HG03039 (cell line): ENCODE results near the gene RANBP3L.
"Not testable (repeated sequence)": the region's sequence is repeated elsewhere in the genome, so short reads cannot be mapped to it uniquely, and the experiment has no call there.

Experiments used
- ATAC-seq: cut with Tn5 transposase; IDR thresholded peaks from one replicate; pipeline ENCODE4 v1.9.1; 2021; ENCODE audit warnings: mild to moderate bottlenecking, moderate library complexity; ENCODE audit not compliant: unreplicated experiment

RANBP3L gene

DNA sequence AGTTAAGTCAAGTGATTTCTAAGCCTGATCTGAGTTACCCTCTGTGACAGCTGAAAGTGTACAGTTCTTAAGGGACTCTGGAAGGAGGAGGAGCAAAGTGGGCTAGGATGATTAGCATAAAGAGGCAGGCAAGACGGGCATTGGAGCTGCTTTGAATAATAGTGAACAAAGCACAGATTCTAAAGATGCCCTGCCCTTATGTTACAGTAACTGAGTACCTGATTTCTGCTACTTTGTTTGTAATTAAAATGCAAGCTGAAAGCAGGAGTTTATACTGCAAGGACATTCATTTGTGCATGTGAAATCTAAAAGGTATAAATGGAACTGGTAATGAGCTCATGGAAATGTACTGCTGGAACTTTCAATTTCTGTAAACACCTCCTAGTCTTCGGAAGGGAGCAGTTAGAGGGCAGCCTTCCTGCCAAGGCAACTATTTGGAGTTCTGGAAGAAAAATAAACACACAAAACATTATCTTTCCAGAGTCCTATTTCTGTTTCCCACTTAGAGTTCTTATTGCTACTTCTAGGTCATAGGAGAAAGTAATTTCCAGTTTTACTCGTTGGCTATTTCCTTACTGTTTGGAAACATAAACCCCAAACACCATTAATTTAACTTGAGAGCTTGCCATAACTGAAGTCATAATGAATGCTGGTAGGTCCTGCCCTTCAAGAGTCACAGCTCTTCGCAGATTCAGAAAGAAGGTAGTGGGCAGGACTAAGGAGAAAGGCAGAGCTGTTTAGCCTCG, at the start of gene RANBP3L:
RANBP3L (minus strand) TSS at position 45 of the 746 bp plus-strand sequence. CDS start 486 bp downstream, outside the sequence.
- ATAC-seq: peak; percentile 57

DNA sequence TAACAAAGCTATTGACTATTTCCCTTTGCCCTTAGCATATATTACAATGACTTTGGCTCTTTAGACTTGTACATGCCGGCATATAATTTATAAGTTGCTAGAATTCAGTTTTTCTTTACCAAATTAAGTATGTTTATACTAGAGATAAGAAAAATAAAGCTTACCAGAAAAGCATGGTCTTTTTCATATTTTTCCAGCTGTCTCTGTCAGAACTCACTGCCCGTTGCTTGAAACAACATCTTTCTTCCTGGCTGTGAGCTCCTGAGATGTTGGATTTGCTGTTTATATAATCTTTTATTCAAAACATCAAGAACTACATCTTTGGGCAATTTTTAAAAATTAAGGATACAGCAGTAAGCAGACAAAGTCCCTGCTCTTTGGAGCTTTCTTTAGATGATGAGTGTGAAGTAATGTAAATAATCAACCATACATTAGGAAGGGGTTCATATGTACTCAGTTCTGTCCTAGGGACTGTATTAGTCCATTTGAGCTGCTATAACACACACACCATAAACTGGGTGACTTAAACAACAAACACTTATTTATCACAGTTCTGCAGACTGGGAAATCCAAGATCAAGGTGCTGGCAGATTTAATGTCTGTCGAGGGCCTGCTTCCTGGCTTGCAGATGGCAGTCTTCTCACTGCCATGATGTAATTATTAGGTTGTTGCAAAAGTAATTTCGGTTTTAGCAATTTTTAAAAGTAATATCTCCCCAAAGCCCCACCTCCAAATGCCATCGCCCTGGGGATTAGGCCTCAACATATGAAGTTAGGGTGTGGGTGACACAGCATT, 45.4 kb upstream of the RANBP3L start:
- no peak for ATAC-seq

DNA sequence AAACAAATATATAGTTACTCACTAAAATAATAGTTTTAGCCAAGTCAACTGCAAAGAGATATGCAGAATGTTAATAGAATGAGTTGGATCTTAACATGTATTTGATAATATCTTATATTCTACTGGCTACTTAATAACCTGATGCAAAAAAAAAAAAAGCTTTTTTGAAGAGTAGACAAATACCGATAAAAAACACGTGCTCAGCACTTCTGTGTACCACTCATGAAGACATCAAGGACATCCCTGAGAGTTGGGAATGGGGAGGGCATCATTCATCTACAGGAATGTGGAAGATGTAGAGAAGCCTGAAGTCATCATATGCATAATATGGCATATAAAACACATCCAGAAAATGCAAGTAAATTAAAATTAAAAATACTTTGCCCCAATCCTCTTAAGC, 43.2 kb upstream of the RANBP3L start:
- no peak for ATAC-seq

- ATAC-seq: not testable (repeated sequence)
Observed at GRCh38 chr5:36341720-36342119, 40.0 kb upstream of the RANBP3L start.

DNA sequence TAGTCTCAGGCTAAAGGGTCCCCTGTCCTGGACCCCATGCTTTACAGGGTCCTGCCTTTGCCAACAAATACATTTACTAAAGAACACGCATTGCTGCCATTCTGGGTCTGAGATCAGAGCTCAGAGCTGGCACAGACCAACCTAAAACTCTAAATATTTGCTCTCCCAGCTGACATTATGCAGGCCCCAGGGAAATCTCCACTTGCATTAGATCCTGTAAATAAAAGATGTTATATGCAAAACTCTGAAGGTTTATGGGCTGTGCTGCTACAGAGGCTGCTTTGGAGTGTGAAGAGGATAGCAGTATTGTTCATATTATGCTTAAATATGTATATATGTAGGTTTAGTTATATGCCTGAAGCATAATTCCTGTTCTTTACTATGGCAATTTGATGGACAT, 35.9 kb upstream of the RANBP3L start:
- no peak for ATAC-seq

DNA sequence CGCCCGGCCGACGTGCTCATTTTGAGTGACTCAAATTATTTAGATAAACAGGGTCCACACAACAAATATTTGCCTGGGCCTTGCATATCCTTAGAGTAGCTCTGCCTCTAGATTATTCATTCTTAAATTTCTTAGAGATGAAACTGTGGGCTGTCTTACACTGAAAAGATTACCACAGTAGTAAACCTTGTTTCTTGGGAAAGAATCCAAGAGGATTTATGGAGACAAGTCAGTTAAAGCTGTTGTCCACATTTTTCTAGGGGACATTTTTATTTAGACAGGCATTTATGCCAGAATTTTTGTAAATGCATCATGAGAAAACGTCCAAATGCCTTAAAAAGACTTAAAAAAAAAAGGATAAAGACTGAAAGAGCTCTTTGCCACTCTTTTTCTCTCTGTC, 32.6 kb upstream of the RANBP3L start:
- ATAC-seq: no peak

DNA sequence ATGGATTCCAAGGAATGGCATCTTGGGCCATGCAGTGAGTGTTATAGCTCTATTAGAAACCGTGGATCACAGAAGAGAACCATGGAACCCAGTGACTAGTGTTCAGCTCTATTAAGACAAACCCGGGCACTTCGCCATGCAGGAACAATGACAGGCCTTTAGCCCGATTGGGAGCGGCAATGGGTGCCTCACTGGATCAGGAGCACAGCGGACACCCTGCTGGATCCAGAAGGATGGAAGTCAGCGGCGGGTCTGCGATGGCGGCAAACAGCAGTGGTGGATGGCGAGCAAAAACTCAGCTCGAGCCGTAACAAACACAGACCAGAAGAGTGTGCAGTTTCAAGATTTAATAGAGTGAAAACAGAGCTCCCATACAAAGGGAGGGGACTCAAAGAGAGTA, 31.0 kb upstream of the RANBP3L start:
- ATAC-seq: not testable (repeated sequence)

DNA sequence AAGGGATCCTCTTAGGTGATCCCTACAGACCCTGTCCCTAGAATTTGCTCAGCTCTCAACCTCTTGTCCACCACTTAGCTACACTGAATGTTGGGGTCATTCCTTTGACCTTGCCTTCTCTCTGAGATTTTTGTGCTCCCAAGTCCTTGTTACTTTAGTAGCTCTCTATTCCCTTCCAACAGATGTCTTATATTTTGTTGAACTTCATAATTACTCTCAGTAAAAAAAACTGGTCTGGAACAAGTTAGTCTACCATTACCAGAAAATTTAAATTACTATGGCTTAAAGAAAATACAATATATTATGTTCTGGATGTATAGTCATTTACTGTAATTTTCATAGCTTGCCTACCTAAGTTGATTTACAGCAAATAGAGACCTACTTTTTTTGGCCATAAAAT, 23.5 kb upstream of the RANBP3L start:
- no peak for ATAC-seq

DNA sequence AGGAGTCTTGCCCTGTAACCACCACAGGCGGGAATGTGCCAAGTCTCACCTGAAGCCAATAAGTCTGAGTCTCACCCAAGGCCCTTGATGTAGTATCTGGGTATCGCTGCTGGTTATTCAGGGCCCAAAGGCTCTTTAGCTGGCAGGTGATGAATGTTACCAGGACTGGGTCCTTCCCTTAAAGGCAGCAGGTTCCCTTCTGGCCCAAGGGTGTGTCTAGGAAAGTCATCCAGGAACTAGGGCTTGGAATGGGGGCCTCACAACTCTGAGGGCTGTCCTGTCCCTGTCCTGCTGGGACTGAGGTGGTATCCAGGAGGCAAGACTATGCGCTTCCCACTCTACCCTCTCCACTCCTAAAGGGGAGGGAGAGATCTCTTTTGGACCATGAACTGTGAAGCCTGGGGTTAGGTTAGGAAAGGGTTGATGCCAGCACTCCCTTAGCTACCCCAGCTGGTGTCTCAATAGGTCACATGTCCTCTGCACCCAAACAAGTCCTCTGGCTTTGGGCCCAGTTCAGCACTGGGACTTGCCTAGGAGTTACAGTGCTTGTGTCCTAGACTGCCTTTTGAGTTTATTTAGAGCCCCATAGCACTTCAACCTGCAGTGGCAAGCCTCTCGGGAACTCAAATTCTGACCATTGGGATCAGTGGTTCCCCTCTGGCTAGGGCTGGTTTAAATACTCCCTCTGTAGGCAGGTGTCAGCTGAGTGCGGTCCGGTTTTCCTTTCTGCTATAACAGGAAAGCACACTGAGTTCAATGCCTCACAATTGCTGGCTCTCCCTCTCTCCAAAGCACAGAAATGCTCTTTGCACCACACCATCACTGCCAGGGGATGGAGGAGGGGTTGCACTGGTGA, 22.5 kb upstream of the RANBP3L start:
- ATAC-seq: no peak

DNA sequence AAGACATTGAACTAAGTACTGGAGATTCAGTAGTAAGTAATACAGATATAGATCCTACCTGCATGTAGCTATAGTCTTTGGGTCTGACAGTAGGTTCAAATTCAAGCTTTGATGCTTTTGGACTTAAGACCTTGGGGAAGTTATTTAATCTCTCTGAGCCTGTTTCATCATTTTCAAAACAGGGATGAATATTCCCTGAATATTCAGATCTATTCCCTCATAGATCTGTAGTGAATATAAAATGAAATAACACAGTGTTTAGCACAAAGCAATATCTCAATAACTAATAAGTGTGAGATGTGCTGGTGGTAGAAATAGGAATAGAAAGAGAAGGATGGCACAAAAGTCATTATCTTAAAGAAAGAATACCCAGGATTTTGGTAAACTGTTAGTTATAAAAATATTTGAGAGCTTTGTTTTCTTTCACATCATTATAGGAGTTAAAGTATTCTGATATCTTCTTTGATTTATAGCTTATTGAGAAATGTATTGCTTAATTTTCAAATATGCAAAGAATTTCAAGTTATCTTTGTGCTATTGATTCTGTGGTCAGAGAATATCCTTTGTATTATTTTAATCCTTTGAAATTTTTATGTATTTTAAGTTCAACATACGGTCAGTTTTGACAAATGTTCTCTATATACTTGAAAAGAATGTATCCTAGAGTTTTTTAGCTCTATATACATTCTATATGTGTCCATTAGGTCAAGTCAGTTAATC, 11.4 kb upstream of the RANBP3L start:
- ATAC-seq: no peak

GRCh38 chr5:36311956-36312355, 10.3 kb upstream of the RANBP3L start:
- no peak for ATAC-seq

GRCh38 chr5:36310138-36310537, 8.4 kb upstream of the RANBP3L start:
- no peak for ATAC-seq

DNA sequence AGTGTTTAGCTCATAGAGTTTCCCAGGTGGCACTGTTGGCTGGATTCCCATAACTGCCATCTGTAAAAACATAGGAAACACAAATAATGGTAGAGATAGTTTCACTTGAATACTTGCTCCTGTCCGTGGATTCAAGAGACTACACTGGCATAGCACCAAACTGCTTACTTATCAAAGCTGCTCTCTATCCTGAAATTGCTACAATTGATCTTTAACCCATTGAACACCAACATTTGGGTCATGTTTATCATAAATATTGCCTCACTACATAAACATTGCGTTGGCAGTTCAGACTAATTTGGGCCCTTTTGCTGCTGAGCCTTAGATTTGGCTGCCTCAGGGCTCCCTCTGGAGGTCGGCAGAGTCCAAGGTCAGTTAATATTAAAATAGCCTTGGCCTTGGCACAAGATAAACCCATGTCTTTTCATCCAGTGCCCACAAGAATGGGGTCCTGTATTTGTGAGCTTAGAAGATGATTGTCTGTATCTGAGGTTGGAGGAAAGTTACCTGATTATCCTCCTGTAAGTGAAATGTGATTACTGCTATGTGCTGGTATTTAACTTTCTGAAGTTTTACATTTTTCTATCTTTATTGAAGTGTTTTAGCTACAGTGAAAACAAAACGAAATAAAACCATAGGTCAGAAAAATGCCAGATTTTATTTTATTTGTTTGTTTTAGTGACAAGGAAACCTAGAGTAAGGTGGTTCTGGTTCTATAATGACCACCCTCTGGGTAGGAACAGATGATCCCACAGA, 4.0 kb upstream of the RANBP3L start:
- no peak for ATAC-seq

GRCh38 chr5:36304095-36304805, 2.5 kb upstream of the RANBP3L start:
- ATAC-seq: no peak

GRCh38 chr5:36300927-36301540, 668 bp downstream of the RANBP3L start:
- ATAC-seq: no peak

GRCh38 chr5:36300191-36300926, 1.3 kb downstream of the RANBP3L start:
- ATAC-seq: no peak

DNA sequence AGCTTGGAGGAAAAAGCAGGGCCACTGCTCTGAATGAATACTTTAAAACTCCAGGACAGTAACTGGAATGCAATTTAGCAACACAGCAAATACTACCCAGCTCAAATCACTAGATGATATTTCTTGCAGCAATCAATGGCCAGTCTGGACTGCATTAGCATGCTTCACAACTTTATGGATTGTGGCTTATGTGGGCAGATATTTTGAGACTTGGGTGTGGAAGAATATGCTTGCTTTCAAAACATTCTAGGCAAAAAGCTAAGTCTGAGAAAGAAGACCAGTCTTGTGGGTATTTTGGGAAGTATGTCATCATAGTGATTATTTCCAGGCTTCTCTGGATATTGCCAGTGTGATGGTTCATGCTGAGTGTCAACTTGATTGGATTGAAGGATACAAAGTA, 3.1 kb downstream of the RANBP3L start:
- ATAC-seq: no peak

GRCh38 chr5:36297653-36298052, 4.0 kb downstream of the RANBP3L start:
- ATAC-seq: no peak
